DND-41 (cell line): Measurements from ENCODE around the gene TPRX1.

Experiments used
- ATAC-seq: fragments of 200-7000 bp; cut with Tn5 transposase; 3 replicates; pipeline ENCODE4 v1.9.1; 2021; ENCODE audit warnings: low read depth; ENCODE audit not compliant: insufficient read depth
- DNase-seq: peaks from one replicate; pipeline ENCODE4 v3.0.0-alpha.2; 2020
- H2AFZ ChIP-seq: 2 replicates; pipeline ENCODE4 v1.6.0; 2012; ENCODE audit warnings: low read depth, low read length
- H3K27ac ChIP-seq: 2 replicates; pipeline ENCODE4 v1.5.1; 2012; ENCODE audit warnings: low read length, inconsistent platforms
- H3K27me3 ChIP-seq: fragments of 200-600 bp; sonication (generic); 2 replicates; pipeline ENCODE4 v1.6.0; 2012; ENCODE audit warnings: low read length, mild to moderate bottlenecking, inconsistent platforms; ENCODE audit not compliant: insufficient read depth, poor library complexity
- H3K36me3 ChIP-seq: 2 replicates; pipeline ENCODE4 v1.5.1; 2012; ENCODE audit warnings: low read length, inconsistent platforms; ENCODE audit not compliant: insufficient read depth
- H3K4me1 ChIP-seq: 2 replicates; pipeline ENCODE4 v1.5.1; 2012; ENCODE audit warnings: mild to moderate bottlenecking, low read length; ENCODE audit not compliant: insufficient read depth
- H3K4me2 ChIP-seq: 2 replicates; pipeline ENCODE4 v1.6.0; 2012; ENCODE audit warnings: mild to moderate bottlenecking, moderate library complexity, low read length, inconsistent platforms; ENCODE audit not compliant: insufficient read depth
- H3K4me3 ChIP-seq, 2 experiments: fragments of 200-600 bp in 1 of 2; shearing (Covaris generic) in 1 of 2; 2 replicates each; pipeline ENCODE4 v1.5.1; 2012 to 2016; ENCODE audit warnings: inconsistent platforms in 2 of 2, low read length in 2 of 2, mild to moderate bottlenecking in 2 of 2, low read depth in 1 of 2, moderate library complexity in 1 of 2
- H3K79me2 ChIP-seq: 2 replicates; pipeline ENCODE4 v1.6.0; 2012; ENCODE audit warnings: low read length, inconsistent platforms; ENCODE audit not compliant: insufficient read depth
- H3K9ac ChIP-seq: 2 replicates; pipeline ENCODE4 v1.6.0; 2012; ENCODE audit warnings: low read depth, mild to moderate bottlenecking, inconsistent platforms, low read length, moderate library complexity
- H3K9me3 ChIP-seq: 2 replicates; pipeline ENCODE4 v1.5.1; 2012; ENCODE audit warnings: low read length, moderate library complexity, mild to moderate bottlenecking, inconsistent platforms; ENCODE audit not compliant: insufficient read depth, severe bottlenecking
- H4K20me1 ChIP-seq: 2 replicates; pipeline ENCODE4 v1.6.0; 2012; ENCODE audit warnings: low read length; ENCODE audit not compliant: insufficient read depth
- EZH2 ChIP-seq: IDR thresholded peaks from 3 replicates; pipeline ENCODE4 v1.6.1; 2012; ENCODE audit warnings: borderline replicate concordance, low read depth, mild to moderate bottlenecking, moderate library complexity, low read length, inconsistent platforms; ENCODE audit not compliant: severe bottlenecking
- TF ChIP-seq, protein P1 (sequence below): IDR thresholded peaks from 2 replicates; pipeline ENCODE4 v1.5.1; 2012; ENCODE audit warnings: borderline replicate concordance, low read length, moderate library complexity, mild to moderate bottlenecking; ENCODE audit not compliant: poor library complexity, severe bottlenecking; ENCODE audit errors: extremely low read depth

TPRX1 gene

DNA sequence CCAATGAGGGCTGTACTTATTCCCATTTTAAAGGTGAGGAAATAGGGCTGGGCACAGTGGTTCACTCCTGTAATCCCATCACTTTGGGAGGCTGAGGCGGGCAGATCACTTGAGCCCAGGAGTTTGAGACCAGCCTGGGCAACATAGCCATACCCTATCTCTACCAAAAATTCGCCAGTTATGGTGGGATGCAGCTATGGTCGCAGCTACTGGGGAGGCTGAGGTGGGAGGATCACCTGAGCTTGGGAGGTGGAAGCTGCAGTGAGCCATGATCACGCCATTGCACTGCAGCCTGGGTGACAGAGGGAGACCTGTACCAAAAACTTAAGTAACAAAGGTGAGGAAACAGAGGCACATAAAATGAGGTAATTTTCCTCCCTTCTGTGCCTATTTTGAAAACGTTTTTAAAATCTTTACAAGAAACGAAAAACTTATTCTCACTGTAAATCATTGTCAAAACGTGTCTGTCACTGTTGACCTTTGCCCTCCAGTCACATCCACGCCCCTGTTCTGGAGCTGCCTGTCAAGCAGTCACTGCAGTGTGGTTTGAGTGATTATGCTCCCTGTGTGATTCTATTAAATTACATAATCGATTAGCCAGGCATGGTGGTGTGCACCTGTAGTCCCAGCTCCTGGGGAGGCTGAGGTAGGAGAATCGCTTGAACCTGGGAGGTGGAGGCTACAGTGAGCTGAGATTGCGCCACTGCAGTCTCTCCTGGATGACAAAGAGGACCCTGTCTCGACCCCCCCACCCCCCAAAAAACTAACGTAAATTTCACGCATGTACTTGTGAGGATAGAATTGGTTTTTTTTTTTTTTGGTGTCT is 46.5 kb downstream of the TPRX1 start:
- TF ChIP-seq, protein P1, sequence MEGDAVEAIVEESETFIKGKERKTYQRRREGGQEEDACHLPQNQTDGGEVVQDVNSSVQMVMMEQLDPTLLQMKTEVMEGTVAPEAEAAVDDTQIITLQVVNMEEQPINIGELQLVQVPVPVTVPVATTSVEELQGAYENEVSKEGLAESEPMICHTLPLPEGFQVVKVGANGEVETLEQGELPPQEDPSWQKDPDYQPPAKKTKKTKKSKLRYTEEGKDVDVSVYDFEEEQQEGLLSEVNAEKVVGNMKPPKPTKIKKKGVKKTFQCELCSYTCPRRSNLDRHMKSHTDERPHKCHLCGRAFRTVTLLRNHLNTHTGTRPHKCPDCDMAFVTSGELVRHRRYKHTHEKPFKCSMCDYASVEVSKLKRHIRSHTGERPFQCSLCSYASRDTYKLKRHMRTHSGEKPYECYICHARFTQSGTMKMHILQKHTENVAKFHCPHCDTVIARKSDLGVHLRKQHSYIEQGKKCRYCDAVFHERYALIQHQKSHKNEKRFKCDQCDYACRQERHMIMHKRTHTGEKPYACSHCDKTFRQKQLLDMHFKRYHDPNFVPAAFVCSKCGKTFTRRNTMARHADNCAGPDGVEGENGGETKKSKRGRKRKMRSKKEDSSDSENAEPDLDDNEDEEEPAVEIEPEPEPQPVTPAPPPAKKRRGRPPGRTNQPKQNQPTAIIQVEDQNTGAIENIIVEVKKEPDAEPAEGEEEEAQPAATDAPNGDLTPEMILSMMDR = no peak
- TF ChIP-seq EZH2 = no peak
- H3K4me1 ChIP-seq = no peaks in the 10 kb centered on the region
- no peak overlapping the region for H3K27ac ChIP-seq
- no peak overlapping the region for H2AFZ ChIP-seq
- H3K4me3 ChIP-seq = no peak overlapping the region
- no peak overlapping the region for H3K9ac ChIP-seq
- H3K9me3 ChIP-seq = no peaks in the 10 kb centered on the region
- peaks cover 54% of the 10 kb centered on the region for H3K36me3 ChIP-seq
- no peak for DNase-seq
- no peak for ATAC-seq
- H3K79me2 ChIP-seq = no peaks in the 10 kb centered on the region
- no peaks in the 10 kb centered on the region for H3K27me3 ChIP-seq
- H4K20me1 ChIP-seq = peaks cover 32% of the 10 kb centered on the region
- H3K4me2 ChIP-seq = no peak overlapping the region

DNA sequence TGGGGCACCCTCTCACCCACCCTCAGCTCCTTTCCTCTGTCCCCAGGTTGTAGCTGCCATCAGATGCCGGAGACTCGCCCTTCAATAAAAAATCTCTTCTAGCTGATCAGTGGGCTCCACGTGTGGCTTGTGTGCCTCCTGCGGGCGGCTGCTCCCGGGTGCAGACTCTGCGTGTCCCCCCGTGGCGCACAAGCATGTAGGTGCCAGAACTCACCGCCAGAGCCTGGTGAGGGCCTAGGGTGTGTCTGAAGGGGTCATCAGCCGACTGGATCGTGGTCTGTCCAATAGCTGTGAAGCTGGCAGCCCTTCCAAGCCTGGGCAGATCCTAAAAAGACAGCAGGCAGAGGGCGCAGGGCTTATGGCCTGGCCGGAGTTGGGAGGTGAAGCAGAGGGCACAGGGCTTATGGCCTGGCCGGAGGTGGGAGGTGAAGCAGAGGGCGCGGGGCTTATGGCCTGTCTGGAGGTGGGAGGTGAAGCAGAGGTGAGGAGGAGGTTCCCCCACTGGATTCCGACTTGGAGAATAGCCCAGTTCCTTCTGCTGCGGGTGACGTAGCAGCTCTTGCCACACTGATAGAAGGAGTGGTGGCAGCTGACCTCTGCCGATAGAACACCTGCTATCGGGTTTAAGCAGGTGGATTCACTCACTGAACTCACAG is 47.3 kb downstream of the TPRX1 start:
- H3K9ac ChIP-seq = no peak overlapping the region
- no peaks in the 10 kb centered on the region for H3K27me3 ChIP-seq
- no peaks in the 10 kb centered on the region for H3K4me1 ChIP-seq
- no peaks in the 10 kb centered on the region for H3K79me2 ChIP-seq
- no peak overlapping the region for H2AFZ ChIP-seq
- H3K9me3 ChIP-seq = no peaks in the 10 kb centered on the region
- peaks cover 61% of the 10 kb centered on the region for H3K36me3 ChIP-seq
- no peak overlapping the region for H3K4me3 ChIP-seq
- no peak overlapping the region for H3K27ac ChIP-seq
- TF ChIP-seq, protein P1 = no peak
- no peak for TF ChIP-seq EZH2
- no peak for ATAC-seq
- no peak for DNase-seq
- H3K4me2 ChIP-seq = no peak overlapping the region
- peaks cover 40% of the 10 kb centered on the region for H4K20me1 ChIP-seq

DNA sequence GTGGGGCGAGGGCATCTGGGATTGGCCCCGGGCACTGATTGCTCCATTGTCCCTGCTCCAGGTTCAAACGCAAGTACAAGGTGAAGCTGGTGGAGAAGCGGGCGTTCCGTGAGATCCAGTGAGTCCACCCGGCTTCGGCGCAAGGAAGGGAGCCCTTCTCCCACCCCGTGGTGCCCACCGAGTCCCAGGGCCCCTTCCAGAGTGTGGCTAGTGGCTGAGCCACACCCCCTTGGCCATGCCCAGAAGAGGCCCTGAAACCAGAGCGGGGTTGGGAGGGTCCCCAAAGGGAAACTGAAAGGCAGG is 47.8 kb downstream of the TPRX1 start:
- DNase-seq (no peak), ATAC-seq (no peak)
- Histone ChIP-seq H3K36me3 (peaks cover 63% of the 10 kb centered on the region), H3K4me2 (no peak overlapping the region), H3K4me1 (no peaks in the 10 kb centered on the region), H3K27me3 (no peaks in the 10 kb centered on the region), H3K9ac (no peak overlapping the region), H3K4me3 (no peak overlapping the region), H3K9me3 (no peaks in the 10 kb centered on the region), H3K79me2 (no peaks in the 10 kb centered on the region), H2AFZ (no peak overlapping the region), H4K20me1 (peaks cover 41% of the 10 kb centered on the region), H3K27ac (no peak overlapping the region)
- TF ChIP-seq EZH2 = no peak
- TF ChIP-seq, protein P1 = no peak
